Activated CD4-positive, alpha-beta T cell treated with anti-CD3 and anti-CD28 coated beads, Interleukin-2, amount 10 ng/mL, durations not matched to agents 7 days and 5 days (primary cell): ENCODE measurements around the gene NTM. TPM values are rescaled to one million over a fixed set of nuclear protein-coding genes. Genes with fewer than 3 reads are reported as not detected.

ENCODE experiments used
- CTCF ChIA-PET: fragments of 350-600 bp; sonication (Branson Sonifier 250); formaldehyde crosslinking; loops from one replicate; lab custom pipeline; 2021; ENCODE audit warnings: antibody characterized with exemption; lab: Charles Lee
- POLR2A ChIA-PET: fragments of 350-600 bp; sonication (Branson Sonifier 250); formaldehyde crosslinking; loops from one replicate; lab custom pipeline; 2021; ENCODE audit warnings: antibody characterized with exemption; lab: Charles Lee
- DNase-seq: peaks from one replicate; pipeline ENCODE4 v3.0.0-alpha.2; 2020
- H3K27ac Mint-ChIP-seq: one replicate; pipeline ENCODE4 v1.8.0; 2021; ENCODE audit warnings: mild to moderate bottlenecking, moderate library complexity, mixed read lengths
- H3K27me3 Mint-ChIP-seq: one replicate; pipeline ENCODE4 v1.8.0; 2021; ENCODE audit warnings: mixed read lengths
- H3K36me3 Mint-ChIP-seq: one replicate; pipeline ENCODE4 v1.8.0; 2021; ENCODE audit warnings: low read depth, mixed read lengths
- H3K4me1 Mint-ChIP-seq: one replicate; pipeline ENCODE4 v1.8.0; 2021; ENCODE audit warnings: mixed read lengths
- H3K4me3 Mint-ChIP-seq: one replicate; pipeline ENCODE4 v1.8.0; 2021; ENCODE audit warnings: mild to moderate bottlenecking, moderate library complexity, mixed read lengths
- H3K9me3 Mint-ChIP-seq: one replicate; pipeline ENCODE4 v1.8.0; 2021; ENCODE audit warnings: mixed read lengths
- total RNA-seq, 2 experiments: library from RNA; stranded (reverse); gene quantifications; one replicate each; pipeline ENCODE4 v1.2.3, GENCODE V29; 2021

Gene NTM
- total RNA-seq, 2 experiments from 2014 or later: not detected

- DNase-seq: no peak
- Mint-ChIP-seq H3K4me1 (no peaks in the 10 kb centered on the region), H3K27me3 (no peaks in the 10 kb centered on the region), H3K9me3 (peaks cover 2% of the 10 kb centered on the region), H3K4me3 (no peak overlapping the region), H3K27ac (no peak overlapping the region), H3K36me3 (no peaks in the 10 kb centered on the region)
- ChIA-PET CTCF (no interaction called here), POLR2A (no interaction called here)
These were observed 140.2 kb downstream of the NTM start for GRCh38 chr11:131510662-131511061.

DNA sequence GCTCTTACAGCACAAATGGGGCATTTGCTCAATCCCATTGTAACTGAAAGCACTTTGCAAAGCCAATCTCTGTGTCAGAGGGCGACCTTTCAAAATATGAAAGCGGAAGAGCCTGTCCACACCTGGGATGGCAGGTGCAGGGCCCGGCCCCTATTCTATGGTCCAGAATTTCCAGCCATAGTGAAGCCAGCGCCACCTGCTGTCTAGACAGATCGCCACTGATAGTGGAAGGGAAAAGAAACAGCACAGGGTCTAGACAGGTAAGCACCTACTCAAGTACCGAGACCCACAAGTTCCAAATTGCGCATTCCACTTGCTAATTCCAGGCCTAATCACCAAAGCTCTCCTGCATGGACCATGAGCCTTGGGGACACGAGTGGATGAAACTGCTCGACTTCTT lies 141.4 kb downstream of the NTM start:
- no peaks in the 10 kb centered on the region for H3K36me3 Mint-ChIP-seq
- DNase-seq: no peak
- ChIA-PET CTCF (no interaction called here), POLR2A (no interaction called here)
- H3K27me3 Mint-ChIP-seq: no peaks in the 10 kb centered on the region
- H3K4me3 Mint-ChIP-seq: no peak overlapping the region
- no peaks in the 10 kb centered on the region for H3K4me1 Mint-ChIP-seq
- H3K9me3 Mint-ChIP-seq: peaks cover 2% of the 10 kb centered on the region
- no peak overlapping the region for H3K27ac Mint-ChIP-seq

DNA sequence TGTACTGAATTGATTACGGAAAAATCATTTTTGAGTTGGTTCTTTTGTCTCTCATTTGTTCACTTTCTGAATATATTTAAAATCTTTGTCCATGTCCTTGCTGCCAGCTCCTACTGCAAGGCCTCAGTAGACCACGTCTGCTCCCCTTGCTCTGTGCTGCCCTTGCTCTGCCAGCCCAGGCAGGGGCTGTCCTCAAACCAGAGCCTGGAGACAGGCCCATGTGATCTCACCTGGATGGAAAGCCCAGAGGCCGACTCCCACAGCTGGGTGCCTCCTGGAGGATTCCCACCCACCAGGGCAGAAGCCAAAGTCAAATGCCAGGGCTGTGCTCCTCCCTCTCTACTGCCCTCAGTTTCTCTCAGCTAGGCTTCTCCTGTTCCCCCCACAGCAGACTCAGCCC lies 141.8 kb downstream of the NTM start:
- H3K27me3 Mint-ChIP-seq: no peaks in the 10 kb centered on the region
- no peak overlapping the region for H3K27ac Mint-ChIP-seq
- H3K4me3 Mint-ChIP-seq: no peak overlapping the region
- H3K4me1 Mint-ChIP-seq: no peaks in the 10 kb centered on the region
- CTCF ChIA-PET: no interaction called here
- POLR2A ChIA-PET: no interaction called here
- H3K36me3 Mint-ChIP-seq: no peaks in the 10 kb centered on the region
- peaks cover 2% of the 10 kb centered on the region for H3K9me3 Mint-ChIP-seq
- DNase-seq: no peak

GRCh38 chr11:131514062-131514461 lies 143.6 kb downstream of the NTM start:
- no peaks in the 10 kb centered on the region for H3K4me1 Mint-ChIP-seq
- H3K27ac Mint-ChIP-seq: no peak overlapping the region
- CTCF ChIA-PET: no interaction called here
- no peaks in the 10 kb centered on the region for H3K27me3 Mint-ChIP-seq
- no peaks in the 10 kb centered on the region for H3K36me3 Mint-ChIP-seq
- POLR2A ChIA-PET: no interaction called here
- peaks cover 2% of the 10 kb centered on the region for H3K9me3 Mint-ChIP-seq
- no peak for DNase-seq
- no peak overlapping the region for H3K4me3 Mint-ChIP-seq

- Mint-ChIP-seq H3K27me3 (no peaks in the 10 kb centered on the region), H3K27ac (no peak overlapping the region), H3K9me3 (no peaks in the 10 kb centered on the region), H3K36me3 (no peaks in the 10 kb centered on the region), H3K4me3 (no peak overlapping the region), H3K4me1 (no peaks in the 10 kb centered on the region)
- DNase-seq: no peak
- ChIA-PET CTCF (no interaction called here), POLR2A (no interaction called here)
These were observed 148.0 kb downstream of the NTM start for GRCh38 chr11:131518305-131518838.

DNA sequence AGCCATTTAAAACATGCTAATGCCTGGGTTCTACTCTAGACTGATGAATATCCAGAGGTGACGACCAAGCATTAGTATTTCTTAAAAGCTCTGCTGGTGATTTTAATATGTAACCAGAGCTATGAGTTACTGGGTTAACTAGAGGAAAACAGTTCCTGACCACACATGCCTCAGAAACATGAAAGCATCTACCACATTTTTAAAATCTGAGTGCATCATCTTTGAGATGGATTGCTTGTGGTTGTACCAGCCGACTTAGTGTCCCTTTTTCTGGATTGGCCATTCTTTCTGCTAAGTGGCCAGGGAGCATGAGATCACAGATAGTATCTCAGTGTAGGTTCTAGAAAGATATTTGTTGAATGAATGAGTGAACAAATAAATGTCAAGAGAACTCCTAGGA lies 152.4 kb downstream of the NTM start:
- DNase-seq: no peak
- Mint-ChIP-seq H3K36me3 (no peaks in the 10 kb centered on the region), H3K4me3 (no peak overlapping the region), H3K27me3 (no peaks in the 10 kb centered on the region), H3K27ac (no peak overlapping the region), H3K4me1 (no peaks in the 10 kb centered on the region), H3K9me3 (no peaks in the 10 kb centered on the region)
- CTCF ChIA-PET: interaction anchor here (0.6 to 0.9 kb wide), 2 partner anchors 14 to 157 kb away, joined by 4 to 5 read pairs; no protein-coding TSS in a partner anchor
- POLR2A ChIA-PET: no interaction called here

DNA sequence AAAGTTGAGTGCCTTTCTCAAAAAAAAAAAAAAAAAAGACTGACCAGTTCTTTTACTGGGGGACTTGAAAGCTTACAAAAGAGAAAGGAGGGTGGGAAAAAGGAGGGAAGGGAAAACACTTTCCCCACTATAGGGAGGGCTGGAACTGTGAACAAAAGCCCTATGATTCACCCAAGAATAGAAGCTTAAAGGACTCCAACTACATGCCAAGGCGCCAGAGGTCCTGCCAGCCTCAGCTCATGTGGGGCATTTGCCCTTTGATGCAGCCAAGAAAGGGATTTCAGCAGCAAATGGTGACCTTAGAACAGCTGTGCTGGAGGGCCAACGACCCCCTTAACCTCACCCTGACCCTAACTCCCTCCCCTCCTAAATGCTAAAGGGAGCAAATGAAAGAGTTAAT lies 160.0 kb downstream of the NTM start:
- Mint-ChIP-seq H3K4me3 (no peak overlapping the region), H3K36me3 (no peaks in the 10 kb centered on the region), H3K4me1 (no peaks in the 10 kb centered on the region), H3K27me3 (no peaks in the 10 kb centered on the region), H3K9me3 (no peaks in the 10 kb centered on the region), H3K27ac (no peak overlapping the region)
- no peak for DNase-seq
- ChIA-PET CTCF (no interaction called here), POLR2A (no interaction called here)

GRCh38 chr11:131533149-131533548 lies 162.7 kb downstream of the NTM start:
- Mint-ChIP-seq H3K27me3 (no peaks in the 10 kb centered on the region), H3K4me1 (no peaks in the 10 kb centered on the region), H3K36me3 (no peaks in the 10 kb centered on the region), H3K4me3 (no peak overlapping the region), H3K27ac (no peak overlapping the region), H3K9me3 (no peaks in the 10 kb centered on the region)
- ChIA-PET POLR2A (no interaction called here), CTCF (no interaction called here)
- DNase-seq: no peak

GRCh38 chr11:131533998-131534397 lies 163.6 kb downstream of the NTM start:
- Mint-ChIP-seq H3K4me1 (no peaks in the 10 kb centered on the region), H3K9me3 (no peaks in the 10 kb centered on the region), H3K27ac (no peak overlapping the region), H3K27me3 (no peaks in the 10 kb centered on the region), H3K36me3 (no peaks in the 10 kb centered on the region), H3K4me3 (no peak overlapping the region)
- DNase-seq: no peak
- ChIA-PET CTCF (no interaction called here), POLR2A (no interaction called here)

DNA sequence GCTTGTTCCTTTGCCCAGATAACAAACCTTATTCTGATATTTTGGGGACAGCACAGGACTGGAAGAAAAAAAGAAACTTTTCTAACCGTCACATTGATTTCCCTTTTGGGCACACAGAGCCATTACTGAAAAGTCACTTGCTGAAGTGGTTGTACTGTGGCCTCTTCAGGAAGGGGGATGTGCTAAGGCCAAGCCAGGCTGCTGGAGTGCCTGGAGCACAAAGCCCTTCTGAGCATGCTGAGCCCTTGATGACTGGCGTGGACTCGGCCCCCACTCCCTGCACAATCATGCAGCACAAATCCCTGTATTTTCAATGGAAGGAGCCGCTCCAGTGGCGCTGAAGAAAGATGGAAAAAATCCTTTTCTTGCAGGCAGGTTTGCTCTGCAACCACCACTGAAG lies 164.2 kb downstream of the NTM start:
- no peak for DNase-seq
- H3K27ac Mint-ChIP-seq: no peak overlapping the region
- H3K36me3 Mint-ChIP-seq: no peaks in the 10 kb centered on the region
- no peaks in the 10 kb centered on the region for H3K9me3 Mint-ChIP-seq
- CTCF ChIA-PET: no interaction called here
- no peaks in the 10 kb centered on the region for H3K4me1 Mint-ChIP-seq
- no peaks in the 10 kb centered on the region for H3K27me3 Mint-ChIP-seq
- H3K4me3 Mint-ChIP-seq: no peak overlapping the region
- POLR2A ChIA-PET: no interaction called here

- H3K9me3 Mint-ChIP-seq: no peaks in the 10 kb centered on the region
- DNase-seq: no peak
- POLR2A ChIA-PET: no interaction called here
- no peak overlapping the region for H3K4me3 Mint-ChIP-seq
- H3K36me3 Mint-ChIP-seq: no peaks in the 10 kb centered on the region
- CTCF ChIA-PET: interaction anchor here (0.7 kb wide), 1 partner anchor 14 kb away, joined by 5 read pairs; no protein-coding TSS in a partner anchor
- H3K27ac Mint-ChIP-seq: no peak overlapping the region
- H3K4me1 Mint-ChIP-seq: no peaks in the 10 kb centered on the region
- no peaks in the 10 kb centered on the region for H3K27me3 Mint-ChIP-seq
These were observed 165.7 kb downstream of the NTM start for GRCh38 chr11:131536159-131536558.

DNA sequence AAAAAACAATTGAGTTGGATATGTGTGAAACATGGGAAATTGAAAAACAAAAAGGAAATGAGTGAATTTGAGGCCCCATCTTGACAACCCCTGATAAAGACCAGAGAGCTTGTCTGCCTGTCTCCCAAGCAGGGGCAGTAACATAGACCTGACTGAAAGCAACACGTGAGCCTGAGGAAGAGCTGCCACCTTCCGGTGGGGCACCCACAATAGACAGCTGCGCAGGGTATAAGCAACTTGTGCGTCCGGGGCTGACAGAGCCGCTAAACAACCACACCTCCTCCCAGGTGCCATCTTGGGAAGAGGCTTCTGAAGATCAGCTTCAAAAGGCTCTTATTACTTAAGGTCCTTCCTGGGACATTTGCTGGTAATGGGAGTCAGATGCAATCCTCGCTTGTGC lies 166.8 kb downstream of the NTM start:
- ChIA-PET POLR2A (no interaction called here), CTCF (interaction anchor here (0.6 to 0.7 kb wide), 2 partner anchors 15 to 60 kb away, joined by 3 to 5 read pairs; no protein-coding TSS in a partner anchor)
- Mint-ChIP-seq H3K4me1 (no peaks in the 10 kb centered on the region), H3K27ac (no peak overlapping the region), H3K4me3 (no peak overlapping the region), H3K36me3 (no peaks in the 10 kb centered on the region), H3K9me3 (no peaks in the 10 kb centered on the region), H3K27me3 (no peaks in the 10 kb centered on the region)
- DNase-seq: no peak

DNA sequence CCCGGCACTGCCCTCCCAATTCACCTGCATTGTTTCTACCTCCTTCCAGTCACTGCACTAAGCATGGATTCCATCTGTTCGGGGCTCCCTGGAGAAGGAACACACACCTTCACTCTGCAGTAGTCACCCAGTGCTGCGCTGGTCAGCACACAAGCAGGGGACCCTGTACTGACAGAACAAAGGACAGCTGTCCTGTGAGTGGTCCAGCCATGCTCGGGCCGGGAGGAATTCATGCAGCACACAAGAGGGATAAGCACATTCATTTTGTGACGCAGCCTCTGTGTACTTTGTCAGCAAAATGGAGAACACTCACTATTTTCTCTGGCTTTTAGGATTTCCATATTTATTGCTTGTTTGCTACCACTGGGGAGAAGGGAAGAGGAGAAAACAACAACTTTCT lies 167.3 kb downstream of the NTM start:
- Mint-ChIP-seq H3K27ac (no peak overlapping the region), H3K4me1 (no peaks in the 10 kb centered on the region), H3K9me3 (no peaks in the 10 kb centered on the region), H3K27me3 (no peaks in the 10 kb centered on the region), H3K36me3 (no peaks in the 10 kb centered on the region), H3K4me3 (no peak overlapping the region)
- POLR2A ChIA-PET: no interaction called here
- CTCF ChIA-PET: no interaction called here
- DNase-seq: no peak

DNA sequence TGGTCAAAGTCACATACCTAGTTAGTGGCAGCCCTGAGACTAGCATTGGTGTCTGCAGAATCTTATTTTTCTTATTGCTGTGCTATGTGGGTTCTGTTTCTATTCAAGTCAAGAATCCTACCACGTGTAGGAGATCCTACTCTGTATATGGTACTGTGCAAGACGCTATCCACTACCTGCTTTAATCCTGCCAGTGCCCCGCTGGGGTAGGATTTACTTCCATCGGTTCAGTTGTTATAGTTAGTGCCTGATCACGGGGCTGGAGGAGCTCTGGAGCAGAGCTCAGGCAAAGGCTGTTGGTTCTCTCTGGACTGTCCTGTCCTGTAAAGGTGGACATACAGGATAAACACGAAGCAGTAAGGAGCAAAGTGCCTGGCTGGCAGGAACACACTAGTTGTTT lies 167.9 kb downstream of the NTM start:
- Mint-ChIP-seq H3K27me3 (no peaks in the 10 kb centered on the region), H3K9me3 (no peaks in the 10 kb centered on the region), H3K27ac (no peak overlapping the region), H3K4me3 (no peak overlapping the region), H3K36me3 (no peaks in the 10 kb centered on the region), H3K4me1 (no peaks in the 10 kb centered on the region)
- ChIA-PET CTCF (no interaction called here), POLR2A (no interaction called here)
- DNase-seq: no peak
